Measurements from ENCODE around the gene DPYSL4. TPM values are rescaled to one million over a fixed set of nuclear protein-coding genes. Genes with fewer than 3 reads are reported as not detected.

DPYSL4 gene
- total RNA-seq, 1 experiment from 2014 or later = not detected

DNA sequence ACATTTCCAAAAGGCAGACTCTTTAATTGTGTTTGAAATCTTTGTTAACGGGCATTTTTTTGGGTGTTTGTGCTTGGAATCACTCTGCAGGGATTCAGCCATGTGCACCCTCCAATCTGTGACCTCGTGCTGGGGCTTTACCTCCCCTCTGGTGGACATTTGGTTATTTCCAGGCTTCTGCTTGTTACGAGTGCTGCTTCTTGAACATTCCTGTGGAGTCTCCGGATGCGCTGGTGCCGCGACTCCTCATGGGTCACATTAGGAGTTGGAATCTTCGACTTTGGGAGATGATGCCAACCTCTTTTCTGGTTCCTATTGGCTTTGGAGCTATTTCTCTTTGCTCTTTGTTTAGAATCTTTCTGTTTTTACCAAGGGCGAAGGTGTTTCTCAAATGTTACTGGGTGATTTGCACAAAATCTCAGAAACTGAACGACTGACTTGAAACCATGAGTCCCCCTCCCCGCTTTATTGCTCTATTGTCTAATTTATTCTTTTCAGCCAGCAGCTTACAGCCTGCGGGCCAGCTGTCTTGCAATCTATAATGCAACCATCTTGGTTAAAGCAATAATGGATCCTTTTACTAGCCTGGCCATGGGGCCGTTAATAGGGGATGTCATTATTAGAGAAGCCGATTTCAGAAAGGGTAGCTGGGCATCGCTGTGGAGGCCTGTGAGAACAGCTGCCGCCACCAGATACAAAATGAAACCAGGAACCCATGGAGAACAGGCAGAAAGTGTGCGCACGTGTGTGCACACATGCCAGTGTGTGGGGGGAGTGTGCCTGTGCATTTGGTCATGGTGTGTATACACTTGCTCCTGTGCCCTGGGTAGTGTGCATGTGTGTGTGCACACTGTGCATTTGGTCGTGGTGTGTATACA, 9.9 kb upstream of the DPYSL4 start:
- no peak for DNase-seq (ENCODE audit: low read depth)

DNA sequence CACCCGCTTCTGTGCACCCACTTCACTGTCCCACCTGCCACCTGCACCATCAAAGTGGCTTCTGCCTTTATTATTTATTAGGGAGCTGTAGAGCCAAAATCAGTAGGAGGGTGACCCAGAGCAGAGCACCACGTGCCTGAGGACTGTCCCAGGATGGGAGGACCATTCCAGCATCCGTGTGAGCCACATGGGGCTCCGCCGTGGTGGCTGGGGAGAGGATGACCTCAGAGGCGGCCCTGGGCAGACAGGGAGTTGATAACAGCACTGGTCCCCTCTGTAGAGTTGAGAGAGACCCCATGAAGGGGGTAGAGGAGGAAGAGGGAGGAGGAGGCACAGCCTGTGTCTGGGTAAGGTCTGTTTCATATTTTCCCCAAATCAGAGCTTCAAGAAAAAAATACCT, 8.7 kb upstream of the DPYSL4 start:
- no peak for DNase-seq (ENCODE audit: low read depth)

- no peak for DNase-seq (ENCODE audit: low read depth)
These were observed 7.8 kb upstream of the DPYSL4 start for GRCh38 chr10:132178672-132179545.

- DNase-seq (ENCODE audit: low read depth) = no peak
These were observed 7.0 kb upstream of the DPYSL4 start for GRCh38 chr10:132179551-132180392.

GRCh38 chr10:132180736-132181135, 6.0 kb upstream of the DPYSL4 start:
- no peak for DNase-seq (ENCODE audit: low read depth)

DNA sequence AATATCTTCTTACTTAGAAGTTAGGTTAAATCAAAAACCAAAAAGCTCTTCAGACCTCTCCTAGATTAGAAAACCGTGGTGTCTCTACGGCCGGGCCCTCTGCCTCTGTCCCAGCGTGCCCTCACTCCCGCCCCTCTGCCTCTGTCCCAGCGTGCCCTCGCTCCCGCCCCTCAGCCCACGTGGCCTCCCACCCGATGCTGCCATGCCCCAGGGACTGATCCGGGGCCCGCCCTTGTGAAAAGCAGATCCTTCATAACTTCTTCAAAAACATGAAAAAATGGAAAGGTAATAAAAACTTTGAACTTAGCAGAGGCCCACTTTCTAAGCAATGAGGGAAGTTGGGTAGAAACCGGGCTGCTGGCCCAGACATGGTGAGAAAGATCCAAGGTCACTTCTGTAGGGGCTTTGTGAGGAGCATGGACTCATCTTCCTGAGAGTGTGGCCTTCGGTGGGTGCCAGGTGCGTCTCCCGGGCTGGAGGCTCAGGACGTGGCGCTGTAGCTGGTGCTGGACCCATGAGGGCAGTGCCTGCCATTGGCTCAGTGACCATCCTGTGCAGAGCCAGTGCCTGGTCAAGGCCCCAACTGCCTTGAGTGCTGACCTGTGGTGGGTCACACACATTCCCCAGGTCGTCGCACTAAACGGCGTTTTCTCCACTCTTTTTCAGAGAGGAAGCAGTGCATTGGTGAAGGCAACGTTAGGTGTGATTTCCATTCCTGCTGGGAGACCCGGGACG, 4.9 kb upstream of the DPYSL4 start:
- DNase-seq (ENCODE audit: low read depth) = no peak

DNA sequence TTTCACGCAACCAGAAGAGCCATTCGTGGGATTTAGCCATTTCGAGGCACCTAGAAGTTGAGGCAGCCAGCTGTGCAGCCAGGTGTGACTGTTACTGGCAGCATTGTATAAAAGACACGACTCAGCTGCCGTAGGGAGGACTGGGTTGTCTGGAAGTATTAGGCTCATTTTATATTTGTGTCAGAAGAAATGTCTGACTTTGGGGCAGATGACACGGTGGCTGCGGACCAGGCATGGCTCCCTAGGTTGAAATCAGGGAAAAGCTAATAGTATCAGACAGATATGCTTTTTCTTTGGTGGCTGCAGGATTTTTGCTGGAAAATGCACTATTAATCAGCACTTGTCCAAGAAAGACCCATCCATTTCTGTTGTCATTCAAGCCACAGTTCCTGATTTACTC, 4.2 kb upstream of the DPYSL4 start:
- no peak for DNase-seq (ENCODE audit: low read depth)

DNA sequence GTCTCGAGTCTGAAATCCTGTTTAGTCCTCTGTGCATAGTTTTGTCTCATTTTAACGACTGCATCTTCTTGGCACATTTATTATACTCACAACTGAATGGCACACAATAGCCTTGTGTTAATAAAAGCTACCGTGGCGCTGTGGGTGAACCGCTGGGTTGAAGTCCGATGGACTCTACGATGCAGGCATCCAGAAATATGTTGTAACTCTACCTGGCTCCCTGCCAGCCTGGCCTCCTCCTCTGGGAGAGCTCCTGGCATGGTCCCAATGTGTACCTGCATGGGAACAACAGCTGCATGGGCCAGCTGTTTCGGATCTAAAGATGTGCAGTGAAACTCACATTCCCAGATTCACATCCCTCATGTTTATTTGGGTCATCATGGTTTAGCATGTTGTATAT, 3.7 kb upstream of the DPYSL4 start:
- no peak for DNase-seq (ENCODE audit: low read depth)

DNA sequence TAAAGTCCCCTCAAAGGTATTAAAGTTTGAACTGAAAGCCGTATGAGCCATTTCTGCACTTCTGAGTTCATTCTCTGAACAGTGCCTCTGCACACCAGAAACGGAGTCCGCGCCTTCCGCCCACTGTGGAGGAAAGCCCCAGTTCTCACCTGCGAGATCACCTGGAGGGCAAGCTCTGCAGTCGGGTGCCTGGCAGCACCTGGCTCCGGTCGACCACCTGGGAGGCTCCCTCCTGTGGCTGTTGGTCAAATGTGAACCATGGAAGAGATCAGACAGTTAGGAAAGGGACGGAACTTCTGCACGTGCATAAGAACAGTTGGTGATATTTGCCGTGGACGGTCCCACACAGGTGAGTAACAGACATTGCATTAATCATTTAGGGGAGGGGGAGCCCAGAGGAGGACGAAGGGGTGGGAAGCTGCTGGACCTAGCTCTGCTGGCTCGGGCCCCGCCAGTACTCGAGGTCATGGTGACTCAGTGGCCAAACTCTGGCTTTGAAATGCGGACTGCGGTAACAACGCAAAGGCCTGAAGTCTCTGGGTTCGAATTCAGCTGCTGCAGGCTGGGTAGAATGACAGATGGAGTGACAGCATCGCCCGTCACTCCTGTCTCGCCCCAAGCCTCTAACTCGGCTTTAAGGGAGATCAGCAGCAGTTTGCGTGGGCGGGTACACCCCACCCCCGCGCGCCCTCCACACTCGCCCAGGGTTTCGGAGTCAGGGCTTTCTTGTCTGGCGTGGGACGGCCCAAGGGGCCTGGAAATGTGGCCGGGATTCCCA, 1.7 kb upstream of the DPYSL4 start:
- DNase-seq (ENCODE audit: low read depth) = no peak

DNA sequence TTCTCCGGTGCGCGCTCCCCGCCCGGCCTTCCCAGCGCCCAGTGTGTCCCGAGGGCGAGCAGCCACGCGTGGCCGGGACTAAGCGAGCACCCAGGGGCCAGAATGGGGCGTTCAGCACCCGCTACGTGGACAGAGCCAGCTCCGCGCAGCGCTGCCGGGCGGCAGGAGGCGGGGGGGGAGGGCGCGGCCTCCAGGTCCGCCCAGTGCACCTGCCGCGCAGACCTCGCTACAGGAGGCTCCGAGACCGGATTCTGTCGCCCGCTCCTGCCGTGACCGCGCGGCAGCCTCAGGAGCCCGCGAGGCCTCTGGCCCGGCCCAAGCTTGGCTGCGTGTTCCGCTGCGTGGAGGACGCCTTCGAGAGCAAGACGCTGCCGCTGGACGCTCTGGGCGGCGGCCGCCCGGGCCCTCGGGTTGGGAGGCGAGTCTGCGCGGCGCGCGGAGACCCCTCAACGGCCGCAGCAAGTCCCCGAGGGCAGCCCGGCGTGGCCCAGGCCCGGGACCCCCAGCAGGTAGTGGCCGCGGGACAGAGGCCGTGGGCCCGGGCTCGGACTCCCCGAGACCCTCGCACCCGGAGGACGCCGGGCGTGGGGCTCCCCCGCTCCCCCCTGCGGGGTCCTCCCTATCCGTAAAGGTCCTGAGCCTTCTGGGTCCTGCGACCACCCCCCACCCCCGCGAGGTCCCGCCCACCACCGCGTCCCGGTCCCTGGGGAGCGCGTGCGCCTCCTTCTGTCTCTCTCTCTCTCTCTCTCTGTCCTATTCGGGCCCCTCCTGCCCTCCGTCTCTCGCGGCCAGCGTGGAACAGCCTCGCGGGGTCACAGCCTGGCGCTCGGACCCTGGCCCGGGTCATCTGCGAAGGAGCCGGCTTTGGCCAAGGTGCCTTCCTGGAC, 904 bp upstream of the DPYSL4 start:
- no peak for DNase-seq (ENCODE audit: low read depth)

DNA sequence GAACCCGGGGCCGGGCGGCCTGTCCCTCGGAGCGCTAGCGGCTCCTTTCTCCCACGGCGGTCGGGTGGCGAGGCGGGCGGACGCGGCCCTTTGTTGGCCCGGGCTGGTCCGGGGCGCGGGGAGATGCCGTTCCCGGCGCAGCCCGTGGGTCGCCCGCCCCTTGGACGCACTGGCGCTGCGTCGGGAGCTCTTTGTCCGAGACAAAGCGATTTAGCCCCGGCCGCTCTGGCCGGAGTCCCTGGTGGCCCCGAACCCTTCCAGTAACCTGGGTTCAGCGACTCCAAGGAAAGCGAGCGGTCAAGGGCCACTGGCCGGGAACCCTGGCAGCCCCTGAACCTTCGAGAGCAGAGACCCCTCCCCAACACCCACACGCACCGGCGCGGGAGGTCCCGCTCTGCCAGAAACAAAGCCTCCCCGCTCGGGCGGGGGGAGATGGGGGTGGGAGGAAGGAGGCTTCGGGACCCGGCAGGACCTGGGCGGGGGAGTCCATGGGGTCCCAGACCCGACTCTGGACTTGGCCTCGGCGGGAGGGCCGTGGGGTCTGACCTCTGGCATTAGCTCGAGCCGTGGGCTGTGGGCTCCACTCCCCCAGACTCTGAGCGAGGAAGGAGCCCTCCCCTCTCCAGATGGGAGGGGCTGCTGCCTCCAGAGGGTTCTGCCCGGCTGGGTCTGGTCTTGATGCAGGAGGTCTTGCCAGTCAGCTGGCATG, 836 bp downstream of the DPYSL4 start:
- DNase-seq (ENCODE audit: low read depth) = no peak

DNA sequence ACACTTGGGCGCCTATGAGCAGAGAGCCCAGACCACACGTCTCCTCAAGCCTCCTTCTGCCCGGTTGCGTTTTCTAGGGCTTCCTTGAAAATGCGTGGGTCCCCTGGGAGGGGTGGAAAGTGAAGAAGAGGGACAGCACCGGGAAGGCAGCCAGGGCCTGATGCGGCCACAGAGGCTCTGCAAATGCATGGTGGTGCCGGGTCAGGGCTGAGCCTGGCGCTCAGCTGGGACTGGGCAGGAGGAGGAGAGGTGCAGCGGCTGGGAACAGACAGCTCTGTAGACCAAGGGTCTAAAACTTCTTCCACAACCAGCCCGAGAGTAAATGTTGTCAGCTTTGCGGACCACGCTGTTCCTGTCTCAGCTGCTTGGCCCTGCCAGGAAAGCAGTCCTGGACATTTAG, 1.6 kb downstream of the DPYSL4 start:
- DNase-seq (ENCODE audit: low read depth) = no peak

DNA sequence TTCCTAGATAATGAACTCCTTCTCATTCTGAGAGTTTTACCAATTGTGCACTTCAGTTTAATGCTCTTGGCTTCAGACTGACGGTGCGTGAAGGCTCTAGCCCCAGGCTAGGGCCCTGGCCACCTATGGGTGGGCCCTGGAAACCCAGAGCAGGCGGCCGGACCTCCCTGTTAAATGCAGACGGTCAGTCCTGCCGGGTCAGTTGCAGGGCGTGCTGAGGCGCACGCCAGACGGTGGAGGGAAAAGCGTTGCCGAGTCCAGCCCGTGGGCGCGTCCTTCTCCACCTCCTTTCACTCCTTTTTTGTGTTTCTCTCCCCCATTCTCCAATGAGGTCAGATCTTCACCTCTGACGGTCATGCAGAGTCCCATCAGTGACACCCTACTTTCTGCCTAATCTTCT, 2.3 kb downstream of the DPYSL4 start:
- no peak for DNase-seq (ENCODE audit: low read depth)

- no peak for DNase-seq (ENCODE audit: low read depth)
These were observed 3.2 kb downstream of the DPYSL4 start for GRCh38 chr10:132189810-132190422.

GRCh38 chr10:132192076-132192975, 5.6 kb downstream of the DPYSL4 start:
- no peak for DNase-seq (ENCODE audit: low read depth)

- DNase-seq (ENCODE audit: low read depth) = no peak
These were observed 6.4 kb downstream of the DPYSL4 start for GRCh38 chr10:132192991-132193665.
